ENCODE results near the gene INTS11.

The INTS11 gene

DNA sequence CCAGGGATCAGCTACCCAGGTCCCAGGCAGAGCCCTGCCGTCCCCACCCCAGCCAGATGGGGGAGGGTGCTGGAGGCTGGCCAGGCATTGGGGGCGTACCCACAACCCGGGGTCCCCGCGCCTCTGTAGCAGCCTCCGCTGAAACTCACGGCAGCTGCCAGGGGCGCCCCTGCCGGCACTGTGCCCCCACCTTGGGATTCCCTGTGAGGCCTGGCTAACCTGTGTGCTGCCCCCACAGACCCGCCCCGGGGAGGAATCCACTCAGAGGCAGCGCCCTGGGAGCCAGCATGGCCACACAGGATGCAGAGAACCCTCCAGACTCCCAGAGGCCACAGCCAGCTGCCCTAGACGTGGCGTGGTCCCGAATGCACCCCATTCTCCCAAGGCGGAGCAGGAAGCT is 20.9 kb upstream of the INTS11 start:
- no peak for DNase-seq (ENCODE audit: low read depth in 3 of 3, low spot score in 1 of 3)

DNA sequence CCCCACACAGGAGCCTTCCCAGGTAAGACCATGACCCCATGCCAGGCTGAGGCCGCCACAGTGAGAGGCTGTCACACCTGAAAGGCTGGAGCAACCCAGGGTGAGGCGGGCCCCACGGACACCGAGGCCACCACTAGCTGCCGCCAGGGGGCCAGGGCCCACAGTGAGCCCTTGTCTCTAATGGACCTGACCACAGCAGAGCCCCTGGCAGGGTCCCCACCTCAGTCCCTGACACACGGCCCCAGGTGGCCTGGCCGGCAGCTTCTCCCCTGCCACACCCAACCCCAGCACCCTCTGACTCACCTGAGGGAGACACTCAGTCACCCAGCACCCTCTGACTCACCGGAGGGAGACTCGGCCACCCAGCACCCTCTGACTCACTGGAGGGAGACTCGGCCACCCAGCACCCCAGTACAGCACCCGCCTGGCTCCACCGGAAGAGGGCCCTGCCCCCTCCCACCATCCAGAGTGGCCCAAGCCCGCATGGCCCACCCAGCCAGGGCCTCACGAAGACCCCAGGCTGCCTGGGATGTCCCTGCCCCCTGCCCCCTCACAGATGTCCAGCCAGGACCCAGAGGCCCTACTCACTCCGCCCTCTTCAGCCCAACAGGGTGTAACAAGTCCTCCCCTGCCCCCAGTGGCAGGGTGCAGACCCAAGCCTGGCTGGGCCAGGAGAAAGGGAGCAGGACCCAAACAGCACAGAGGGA is 20.3 kb upstream of the INTS11 start:
- DNase-seq (ENCODE audit: low read depth in 3 of 3, low spot score in 1 of 3) = no peak

DNA sequence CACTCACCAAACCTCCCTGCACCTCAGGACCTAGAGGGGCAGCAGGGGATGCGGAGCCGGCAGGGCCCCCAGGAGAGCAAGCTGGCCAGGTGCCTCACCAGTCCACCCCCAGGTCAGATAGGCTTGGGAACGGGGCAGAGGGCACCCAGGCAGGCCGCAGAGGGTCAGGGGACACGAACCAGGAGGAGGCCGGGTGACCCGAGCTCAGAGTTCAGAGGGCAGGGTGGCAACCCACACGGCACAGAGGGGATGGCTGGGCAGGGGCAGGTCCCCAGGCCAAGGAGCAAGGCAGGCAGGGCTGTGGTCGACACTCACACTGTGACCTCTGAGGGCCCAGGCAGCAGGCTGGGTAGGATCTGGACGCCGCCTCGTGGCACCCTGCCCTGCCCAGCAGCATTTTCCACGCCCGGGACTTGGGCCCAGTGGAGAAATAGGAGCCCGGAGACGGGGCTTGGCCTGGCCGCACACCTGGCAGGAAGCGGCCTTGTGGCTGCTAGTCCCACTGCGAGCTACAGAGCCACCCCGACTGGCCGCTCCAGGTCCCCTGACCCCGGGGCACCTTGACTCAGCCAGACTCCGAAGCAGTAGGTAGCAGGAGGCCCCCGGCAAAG is 19.5 kb upstream of the INTS11 start:
- DNase-seq (ENCODE audit: low read depth in 3 of 3, low spot score in 1 of 3) = no peak

DNA sequence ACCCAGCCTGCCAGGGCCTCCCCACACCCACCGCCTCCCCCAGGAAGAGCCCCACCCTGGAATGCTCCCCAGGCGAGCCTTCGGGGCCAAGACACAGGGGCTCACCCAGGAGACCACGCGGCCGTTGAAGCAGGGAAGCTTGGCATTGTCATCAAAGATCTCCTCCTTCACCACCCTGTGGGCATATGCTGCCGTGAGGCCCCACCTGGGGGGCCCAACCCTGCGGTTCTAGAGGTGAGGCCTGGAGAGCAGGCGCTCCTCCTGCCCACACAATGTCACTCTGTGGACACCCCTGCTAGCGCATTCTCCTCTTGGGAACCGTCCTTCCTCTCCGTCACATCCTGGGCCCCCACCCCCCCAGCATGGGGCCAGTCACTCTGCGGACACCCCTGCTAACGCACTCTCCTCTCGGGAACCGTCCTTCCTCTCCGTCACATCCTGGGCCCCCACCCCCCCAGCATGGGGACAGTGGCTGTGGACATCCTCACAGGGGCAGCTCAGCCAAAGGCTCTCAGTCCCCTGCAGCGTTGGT is 18.2 kb upstream of the INTS11 start:
- DNase-seq (ENCODE audit: low read depth in 3 of 3, low spot score in 1 of 3) = no peak

DNA sequence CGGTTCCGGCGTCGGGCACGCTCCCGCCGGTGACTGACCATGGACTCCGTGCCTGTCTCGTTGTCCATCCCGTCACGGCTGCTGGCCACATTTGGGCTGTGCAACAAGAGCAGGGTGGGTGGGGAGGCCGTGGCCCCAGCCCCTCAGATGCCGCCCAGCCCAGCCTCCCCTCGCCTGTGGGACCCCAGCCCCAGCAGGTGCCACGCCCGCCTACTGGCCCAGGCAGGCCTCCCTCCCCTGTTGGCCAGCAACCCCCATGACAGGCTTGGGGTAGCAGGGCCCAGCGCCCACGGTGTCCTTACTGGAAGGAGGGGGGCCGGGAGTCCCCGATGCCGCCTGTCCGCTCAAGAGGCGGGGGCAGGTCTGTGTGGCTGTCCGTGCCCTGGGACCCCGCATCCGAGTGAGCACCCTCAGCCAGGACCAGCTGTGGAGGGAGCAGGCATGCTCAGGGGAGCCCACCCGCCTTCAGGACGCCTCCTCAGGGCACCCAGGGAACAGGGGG is 17.7 kb upstream of the INTS11 start:
- DNase-seq (ENCODE audit: low read depth in 3 of 3, low spot score in 1 of 3) = no peak

DNA sequence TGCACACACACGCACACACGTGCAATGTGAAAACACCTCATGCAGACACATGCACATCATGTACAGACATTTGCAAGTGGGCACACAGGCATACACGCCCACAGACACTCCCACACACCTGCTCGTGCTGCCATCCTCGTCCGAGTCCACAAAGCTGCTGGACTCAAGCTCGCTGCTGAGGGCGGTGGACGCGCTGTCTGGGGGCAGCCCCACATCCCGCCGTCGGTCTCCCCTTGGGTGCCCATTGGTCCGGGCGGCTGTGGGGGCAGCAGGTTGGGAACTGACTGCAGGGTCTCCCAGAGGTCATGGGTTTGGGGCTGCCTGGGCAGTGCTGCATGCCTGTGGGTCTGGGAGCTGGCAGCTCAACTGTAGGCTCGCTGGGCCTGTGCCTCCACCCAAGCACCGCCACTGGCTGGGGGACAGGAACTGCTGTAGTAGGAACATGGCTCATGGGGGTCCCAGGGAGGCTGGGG is 17.1 kb upstream of the INTS11 start:
- DNase-seq (ENCODE audit: low read depth in 3 of 3, low spot score in 1 of 3) = no peak

DNA sequence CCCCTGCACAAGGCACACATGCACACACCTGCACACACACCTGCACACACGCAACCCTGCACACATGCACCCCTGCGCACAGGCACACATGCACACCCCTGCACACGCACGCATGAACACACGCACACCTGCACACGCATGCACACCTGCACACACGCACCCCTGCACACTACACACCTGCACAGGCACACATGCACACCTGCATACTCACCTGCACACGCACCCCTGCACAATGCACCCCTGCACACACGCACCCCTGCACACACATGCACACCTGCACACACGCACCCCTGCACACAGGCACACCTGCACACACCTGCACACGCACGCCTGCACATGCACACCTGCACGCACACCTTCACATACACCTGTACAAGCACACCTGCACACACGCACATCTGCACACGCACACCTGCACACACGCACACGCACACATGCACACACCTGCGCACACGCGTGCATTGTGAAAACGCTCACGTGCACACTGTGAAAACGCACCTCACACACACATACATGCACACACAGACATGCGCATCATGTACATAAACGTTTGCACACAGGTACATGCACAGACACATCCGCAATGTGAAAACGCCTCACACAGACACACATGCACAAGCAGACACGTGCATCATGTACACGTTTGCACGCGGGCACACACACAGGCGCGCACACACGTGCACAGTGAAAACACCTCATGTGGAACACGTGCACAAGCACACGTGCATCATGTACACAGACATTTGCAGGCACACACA is 16.5 kb upstream of the INTS11 start:
- DNase-seq (ENCODE audit: low read depth in 3 of 3, low spot score in 1 of 3) = no peak

DNA sequence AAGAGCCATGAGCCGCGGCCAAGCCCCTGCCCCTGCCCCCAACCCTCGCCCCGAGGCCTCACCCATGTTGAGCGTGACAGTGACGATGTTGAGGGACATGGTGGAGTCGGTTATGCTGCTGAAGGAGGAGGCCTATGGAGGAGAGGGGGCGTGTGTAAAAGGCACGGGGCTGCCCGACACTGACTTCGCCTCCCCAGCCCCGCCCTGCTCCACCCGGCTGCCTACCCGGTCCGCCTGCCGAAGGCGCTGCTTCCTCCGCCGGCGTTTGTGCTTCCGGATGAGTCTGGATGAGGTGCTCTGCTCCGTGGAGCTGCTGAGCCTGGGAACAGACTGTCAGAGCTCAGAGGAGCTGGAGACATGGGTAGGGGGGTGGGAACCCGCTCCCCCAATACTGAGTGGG is 15.7 kb upstream of the INTS11 start:
- DNase-seq (ENCODE audit: low read depth in 3 of 3, low spot score in 1 of 3) = no peak

DNA sequence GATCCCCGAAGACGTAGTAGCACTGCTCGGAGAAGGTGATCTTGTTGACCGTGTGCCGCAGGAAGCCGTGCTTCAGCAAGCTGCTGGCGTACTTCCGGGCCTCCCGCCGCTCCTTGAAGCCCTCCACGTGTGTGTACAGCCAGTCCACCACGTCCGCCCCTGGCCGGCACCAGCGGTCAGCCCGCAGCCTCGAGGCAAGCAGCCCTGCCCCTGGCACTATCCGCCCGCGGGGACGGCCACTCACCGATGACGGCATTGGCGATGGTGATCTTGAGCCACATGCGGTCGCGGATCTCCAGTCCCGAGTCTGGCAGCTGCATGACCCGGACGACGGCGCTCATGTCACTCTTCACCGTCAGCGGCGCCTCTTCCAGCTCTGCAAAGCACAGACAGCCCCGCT is 13.8 kb upstream of the INTS11 start:
- no peak for DNase-seq (ENCODE audit: low read depth in 3 of 3, low spot score in 1 of 3)

DNA sequence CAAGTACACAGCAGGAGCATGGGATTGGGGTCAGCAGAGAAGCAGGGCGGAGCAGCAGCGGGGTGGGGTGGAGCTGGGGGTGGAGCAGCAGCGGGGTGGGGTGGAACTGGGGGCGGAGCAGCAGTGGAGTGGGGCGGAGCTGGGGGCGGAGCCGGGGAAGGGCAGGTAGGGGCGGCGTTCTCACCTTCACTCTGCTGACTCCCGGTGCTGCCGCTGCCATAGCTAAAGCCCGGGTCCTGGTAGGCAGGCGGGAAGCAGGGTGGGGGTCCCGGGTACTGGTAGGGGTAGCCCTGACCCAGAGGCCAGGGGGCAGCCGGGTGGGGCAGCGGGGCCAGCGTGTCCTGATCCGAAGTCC is 13.3 kb upstream of the INTS11 start:
- DNase-seq (ENCODE audit: low read depth in 3 of 3, low spot score in 1 of 3) = no peak

DNA sequence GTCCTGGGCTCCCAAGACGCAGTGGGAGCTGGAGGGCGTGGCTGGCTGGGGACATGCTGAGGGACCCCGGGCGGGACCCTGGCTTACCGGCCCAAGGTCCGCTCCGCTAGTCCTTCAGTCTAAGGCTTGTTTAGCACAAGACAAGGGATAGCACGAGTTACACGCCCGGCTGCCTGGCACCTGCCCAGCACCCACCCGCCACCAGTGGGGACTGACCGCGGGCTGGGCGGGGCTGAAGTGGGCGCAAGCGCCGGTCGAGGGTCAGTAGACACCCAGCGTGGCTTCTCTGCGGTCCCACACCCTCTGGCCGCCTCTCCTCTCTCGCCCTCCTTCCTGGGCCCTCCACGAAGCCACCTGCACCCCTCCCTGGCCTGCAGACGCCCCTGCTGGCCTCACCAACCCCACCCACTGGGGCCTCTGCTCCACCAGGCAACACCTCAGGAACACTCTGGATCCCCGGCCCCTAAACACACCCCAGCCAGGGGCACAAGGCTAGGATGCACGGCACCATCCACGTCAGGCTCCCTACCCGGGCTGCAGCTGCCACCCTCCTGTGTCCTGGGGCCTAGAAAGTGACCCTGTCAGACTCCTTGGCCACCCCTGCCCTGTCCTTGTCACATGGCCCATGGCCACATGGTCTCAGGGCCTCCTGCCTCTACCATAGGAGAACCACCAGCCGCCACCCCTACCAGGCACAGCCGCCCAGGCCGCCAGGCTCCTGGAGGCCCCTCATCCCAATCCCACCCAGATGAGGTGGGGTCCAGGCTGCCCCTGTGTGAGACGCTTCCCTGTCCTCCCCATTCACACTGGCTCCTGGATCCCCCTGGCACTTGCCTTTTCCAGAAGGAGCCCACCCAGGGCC is 12.7 kb upstream of the INTS11 start:
- DNase-seq (ENCODE audit: low read depth in 3 of 3, low spot score in 1 of 3) = no peak

DNA sequence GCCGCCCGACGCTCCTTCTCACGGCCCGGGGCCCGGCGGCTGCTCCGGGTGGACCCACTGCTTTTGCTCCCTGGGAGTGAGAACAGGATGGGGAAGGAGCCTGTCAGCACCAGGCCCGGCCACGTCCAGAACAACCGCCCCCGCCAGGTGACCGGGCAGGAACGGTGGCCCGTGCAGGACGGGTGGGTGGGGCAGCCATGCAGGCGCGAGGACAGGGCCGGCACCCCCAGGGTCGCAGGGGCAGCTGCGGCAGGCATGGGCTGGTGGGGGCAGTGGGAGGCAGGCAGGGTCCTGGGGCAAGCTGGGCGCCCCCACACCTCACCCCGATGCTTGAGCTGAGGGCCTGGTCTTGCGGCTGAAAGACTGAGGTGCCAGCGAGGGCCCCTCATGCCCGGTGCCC is 12.0 kb upstream of the INTS11 start:
- DNase-seq (ENCODE audit: low read depth in 3 of 3, low spot score in 1 of 3) = no peak

DNA sequence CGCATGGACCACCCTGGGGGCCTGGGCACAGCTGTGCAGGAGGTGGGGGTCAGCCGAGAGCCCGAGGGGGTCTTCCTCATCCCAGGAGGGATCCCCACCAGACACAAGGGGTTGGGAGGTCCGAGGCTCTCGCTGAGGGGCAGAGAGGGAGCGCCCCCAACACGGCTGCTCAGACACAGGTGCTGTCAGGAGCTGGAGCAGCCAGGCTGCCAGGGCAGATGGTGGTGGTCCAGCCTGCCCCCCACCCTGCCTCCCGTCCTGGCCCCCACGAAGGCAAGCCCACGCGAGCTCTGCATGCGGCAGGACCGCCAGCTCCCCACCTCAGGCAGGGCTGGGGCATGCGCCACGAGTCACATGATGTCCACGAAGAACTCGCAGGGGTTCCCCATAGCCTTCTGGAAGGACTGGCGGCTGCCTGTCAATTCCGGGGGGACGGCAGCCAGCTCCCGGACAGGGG is 11.4 kb upstream of the INTS11 start:
- DNase-seq (ENCODE audit: low read depth in 3 of 3, low spot score in 1 of 3) = no peak

DNA sequence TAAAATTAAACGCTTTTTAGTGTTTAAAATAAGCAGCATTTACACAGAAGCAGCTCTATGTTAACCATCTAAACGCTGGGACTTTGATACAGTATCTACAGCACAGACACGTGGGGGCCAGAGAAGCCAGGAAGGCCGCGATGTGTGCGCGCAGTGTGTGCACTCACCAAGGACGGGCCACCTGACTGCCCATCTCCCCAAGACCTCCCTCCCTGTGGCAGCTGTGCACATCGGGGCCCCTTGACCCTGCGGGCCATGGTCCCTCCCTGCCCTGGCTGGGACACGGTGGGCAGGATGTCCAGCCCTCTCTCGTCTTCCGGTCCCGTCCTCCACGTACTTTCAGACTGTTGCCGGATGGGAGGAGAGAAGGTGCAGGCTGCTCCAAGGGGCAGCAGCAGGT is 10.8 kb upstream of the INTS11 start:
- no peak for DNase-seq (ENCODE audit: low read depth in 3 of 3, low spot score in 1 of 3)

DNA sequence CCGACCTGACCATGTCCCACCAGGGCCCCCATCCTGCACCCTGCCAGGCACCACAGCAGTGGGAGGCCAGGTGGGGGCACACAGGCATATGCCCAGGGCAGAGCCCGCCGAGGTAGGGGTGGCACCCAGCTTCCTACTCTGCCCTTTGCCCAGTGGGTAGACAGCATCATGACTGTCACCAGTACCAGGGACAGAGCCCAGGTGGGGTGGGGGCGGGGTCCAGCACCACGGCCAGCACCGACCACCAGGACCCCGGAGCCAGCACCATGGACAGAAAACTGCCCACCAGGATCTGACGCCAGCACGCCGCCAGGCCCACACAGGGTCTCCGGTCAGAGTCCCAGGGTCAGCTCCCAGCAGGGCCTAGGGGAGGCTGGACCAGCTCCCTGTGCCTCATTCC is 10.4 kb upstream of the INTS11 start:
- no peak for DNase-seq (ENCODE audit: low read depth in 3 of 3, low spot score in 1 of 3)

DNA sequence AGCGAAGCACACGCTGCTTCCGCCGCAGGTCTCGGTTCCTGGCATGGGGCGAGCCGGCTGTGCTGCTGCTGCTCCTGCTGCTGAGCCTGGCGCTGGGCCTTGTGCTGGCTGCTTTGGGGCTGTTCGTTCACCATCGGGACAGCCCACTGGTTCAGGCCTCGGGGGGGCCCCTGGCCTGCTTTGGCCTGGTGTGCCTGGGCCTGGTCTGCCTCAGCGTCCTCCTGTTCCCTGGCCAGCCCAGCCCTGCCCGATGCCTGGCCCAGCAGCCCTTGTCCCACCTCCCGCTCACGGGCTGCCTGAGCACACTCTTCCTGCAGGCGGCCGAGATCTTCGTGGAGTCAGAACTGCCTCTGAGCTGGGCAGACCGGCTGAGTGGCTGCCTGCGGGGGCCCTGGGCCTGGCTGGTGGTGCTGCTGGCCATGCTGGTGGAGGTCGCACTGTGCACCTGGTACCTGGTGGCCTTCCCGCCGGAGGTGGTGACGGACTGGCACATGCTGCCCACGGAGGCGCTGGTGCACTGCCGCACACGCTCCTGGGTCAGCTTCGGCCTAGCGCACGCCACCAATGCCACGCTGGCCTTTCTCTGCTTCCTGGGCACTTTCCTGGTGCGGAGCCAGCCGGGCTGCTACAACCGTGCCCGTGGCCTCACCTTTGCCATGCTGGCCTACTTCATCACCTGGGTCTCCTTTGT is 9.2 kb upstream of the INTS11 start:
- DNase-seq (ENCODE audit: low read depth in 3 of 3, low spot score in 1 of 3) = no peak

DNA sequence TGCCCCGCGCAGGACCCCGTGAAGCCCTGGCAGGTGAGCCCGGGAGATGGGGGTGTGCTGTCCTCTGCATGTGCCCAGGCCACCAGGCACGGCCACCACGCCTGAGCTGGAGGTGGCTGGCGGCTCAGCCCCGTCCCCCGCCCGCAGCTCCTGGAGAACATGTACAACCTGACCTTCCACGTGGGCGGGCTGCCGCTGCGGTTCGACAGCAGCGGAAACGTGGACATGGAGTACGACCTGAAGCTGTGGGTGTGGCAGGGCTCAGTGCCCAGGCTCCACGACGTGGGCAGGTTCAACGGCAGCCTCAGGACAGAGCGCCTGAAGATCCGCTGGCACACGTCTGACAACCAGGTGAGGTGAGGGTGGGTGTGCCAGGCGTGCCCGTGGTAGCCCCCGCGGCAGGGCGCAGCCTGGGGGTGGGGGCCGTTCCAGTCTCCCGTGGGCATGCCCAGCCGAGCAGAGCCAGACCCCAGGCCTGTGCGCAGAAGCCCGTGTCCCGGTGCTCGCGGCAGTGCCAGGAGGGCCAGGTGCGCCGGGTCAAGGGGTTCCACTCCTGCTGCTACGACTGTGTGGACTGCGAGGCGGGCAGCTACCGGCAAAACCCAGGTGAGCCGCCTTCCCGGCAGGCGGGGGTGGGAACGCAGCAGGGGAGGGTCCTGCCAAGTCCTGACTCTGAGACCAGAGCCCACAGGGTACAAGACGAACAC is 8.5 kb upstream of the INTS11 start:
- no peak for DNase-seq (ENCODE audit: low read depth in 3 of 3, low spot score in 1 of 3)

DNA sequence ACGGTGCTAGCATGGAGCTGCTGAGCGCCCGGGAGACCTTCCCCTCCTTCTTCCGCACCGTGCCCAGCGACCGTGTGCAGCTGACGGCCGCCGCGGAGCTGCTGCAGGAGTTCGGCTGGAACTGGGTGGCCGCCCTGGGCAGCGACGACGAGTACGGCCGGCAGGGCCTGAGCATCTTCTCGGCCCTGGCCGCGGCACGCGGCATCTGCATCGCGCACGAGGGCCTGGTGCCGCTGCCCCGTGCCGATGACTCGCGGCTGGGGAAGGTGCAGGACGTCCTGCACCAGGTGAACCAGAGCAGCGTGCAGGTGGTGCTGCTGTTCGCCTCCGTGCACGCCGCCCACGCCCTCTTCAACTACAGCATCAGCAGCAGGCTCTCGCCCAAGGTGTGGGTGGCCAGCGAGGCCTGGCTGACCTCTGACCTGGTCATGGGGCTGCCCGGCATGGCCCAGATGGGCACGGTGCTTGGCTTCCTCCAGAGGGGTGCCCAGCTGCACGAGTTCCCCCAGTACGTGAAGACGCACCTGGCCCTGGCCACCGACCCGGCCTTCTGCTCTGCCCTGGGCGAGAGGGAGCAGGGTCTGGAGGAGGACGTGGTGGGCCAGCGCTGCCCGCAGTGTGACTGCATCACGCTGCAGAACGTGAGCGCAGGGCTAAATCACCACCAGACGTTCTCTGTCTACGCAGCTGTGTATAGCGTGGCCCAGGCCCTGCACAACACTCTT is 7.7 kb upstream of the INTS11 start:
- no peak for DNase-seq (ENCODE audit: low read depth in 3 of 3, low spot score in 1 of 3)

All from stimulated activated CD4-positive, alpha-beta T cell treated with anti-CD3 and anti-CD28 coated beads, TNF-alpha, amount 100 ng/mL, for 1 hour (primary cell).